ENCODE measurements around the gene SIK3. TPM values are rescaled to one million over a fixed set of nuclear protein-coding genes. Genes with fewer than 3 reads are reported as not detected.
"Not testable (repeated sequence)": the region's sequence is repeated elsewhere in the genome, so short reads cannot be mapped to it uniquely, and the experiment has no call there.

The SIK3 gene
- total RNA-seq, 2 donors from 2014 or later, result 37.2 to 43.5 TPM

DNA sequence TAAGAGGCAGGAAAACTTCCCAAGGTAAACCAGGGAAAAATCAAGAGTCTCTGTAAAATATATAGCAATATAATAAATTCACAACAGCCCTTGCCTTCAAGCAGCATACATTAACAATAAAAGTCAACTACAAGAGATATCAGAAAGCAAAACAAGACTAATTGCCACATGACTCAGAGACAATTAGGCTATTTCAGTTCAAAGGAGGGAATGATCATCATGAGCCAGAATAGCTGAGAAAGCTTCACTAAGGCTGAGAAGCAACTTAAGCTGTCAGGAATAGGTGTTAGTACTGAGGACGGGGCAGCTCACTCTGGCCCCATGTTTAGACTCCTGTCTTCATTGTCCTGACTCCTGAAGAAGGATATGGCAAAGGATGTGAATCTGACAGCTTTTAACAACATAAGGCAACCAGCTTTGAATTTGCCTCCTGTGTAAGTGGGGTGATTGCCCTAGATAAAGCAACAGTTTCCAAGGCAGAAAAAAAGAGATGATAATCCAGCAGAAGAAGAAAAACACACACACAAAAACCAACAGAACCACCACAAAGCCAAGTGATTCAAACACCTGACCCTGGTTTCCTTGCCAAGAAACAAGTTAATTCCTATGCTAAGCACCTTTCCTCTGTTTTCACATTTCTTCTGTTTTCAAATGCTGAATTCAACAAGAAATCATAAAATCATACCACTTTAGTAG lies 60.8 kb downstream of the SIK3 start:
- Histone ChIP-seq H3K27me3 (ENCODE audit: control insufficient read depth, insufficient read depth, low read length, poor library complexity, severe bottlenecking) (no peaks in the 10 kb centered on the region), H3K4me3 (ENCODE audit: low read length) (no peak overlapping the region), H3K27ac (ENCODE audit: low read depth, low read length) (no peak overlapping the region), H3K36me3 (ENCODE audit: control insufficient read depth, insufficient read depth, low read length) (no peaks in the 10 kb centered on the region), H3K4me1 (ENCODE audit: control insufficient read depth, insufficient read depth, low read length) (no peaks in the 10 kb centered on the region), H3K9me3 (ENCODE audit: control insufficient read depth, low read length) (no peaks in the 10 kb centered on the region), H3K9ac (ENCODE audit: extremely low read depth, low read length, poor library complexity, severe bottlenecking) (no peak overlapping the region)
- Mint-ChIP-seq H3K4me3 (no peak overlapping the region), H3K27me3 (ENCODE audit: insufficient read depth) (no peaks in the 10 kb centered on the region), H3K4me1 (peaks cover 17% of the 10 kb centered on the region), H3K36me3 (ENCODE audit: low read depth) (peaks cover 2% of the 10 kb centered on the region), H3K27ac (peak overlapping the region; percentile 59), H3K9me3 (no peaks in the 10 kb centered on the region)
- TF ChIP-seq, protein P1, sequence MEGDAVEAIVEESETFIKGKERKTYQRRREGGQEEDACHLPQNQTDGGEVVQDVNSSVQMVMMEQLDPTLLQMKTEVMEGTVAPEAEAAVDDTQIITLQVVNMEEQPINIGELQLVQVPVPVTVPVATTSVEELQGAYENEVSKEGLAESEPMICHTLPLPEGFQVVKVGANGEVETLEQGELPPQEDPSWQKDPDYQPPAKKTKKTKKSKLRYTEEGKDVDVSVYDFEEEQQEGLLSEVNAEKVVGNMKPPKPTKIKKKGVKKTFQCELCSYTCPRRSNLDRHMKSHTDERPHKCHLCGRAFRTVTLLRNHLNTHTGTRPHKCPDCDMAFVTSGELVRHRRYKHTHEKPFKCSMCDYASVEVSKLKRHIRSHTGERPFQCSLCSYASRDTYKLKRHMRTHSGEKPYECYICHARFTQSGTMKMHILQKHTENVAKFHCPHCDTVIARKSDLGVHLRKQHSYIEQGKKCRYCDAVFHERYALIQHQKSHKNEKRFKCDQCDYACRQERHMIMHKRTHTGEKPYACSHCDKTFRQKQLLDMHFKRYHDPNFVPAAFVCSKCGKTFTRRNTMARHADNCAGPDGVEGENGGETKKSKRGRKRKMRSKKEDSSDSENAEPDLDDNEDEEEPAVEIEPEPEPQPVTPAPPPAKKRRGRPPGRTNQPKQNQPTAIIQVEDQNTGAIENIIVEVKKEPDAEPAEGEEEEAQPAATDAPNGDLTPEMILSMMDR (conservative IDR thresholded peaks at IDR 0.05), result no peak
- no peak for DNase-seq
- 92 to 100% methylated on average over 1 of the region's 1 CpG for WGBS, 2 experiments (ENCODE audit: insufficient coverage in 1 of 2, insufficient read length in 1 of 2)

DNA sequence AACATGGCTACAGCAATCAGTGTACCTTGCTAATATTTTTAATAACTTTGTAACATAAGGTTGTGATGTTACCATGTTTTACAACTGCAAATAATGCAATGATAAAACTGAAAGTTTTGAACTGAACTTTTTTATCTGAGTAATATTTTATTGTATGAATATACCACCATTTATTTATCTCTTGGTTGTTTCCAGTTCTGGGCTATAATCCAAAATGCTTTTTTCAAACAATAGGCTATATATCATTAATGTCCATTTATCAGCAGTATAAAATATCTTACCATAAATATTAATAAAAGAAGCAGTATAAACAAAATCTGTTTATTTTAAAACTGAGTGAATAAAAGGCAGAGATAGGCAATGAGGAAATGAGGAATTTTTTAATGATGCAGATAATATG lies 63.3 kb downstream of the SIK3 start:
- Histone ChIP-seq H3K27ac (ENCODE audit: low read depth, low read length) (no peak overlapping the region), H3K9me3 (ENCODE audit: control insufficient read depth, low read length) (no peaks in the 10 kb centered on the region), H3K27me3 (ENCODE audit: control insufficient read depth, insufficient read depth, low read length, poor library complexity, severe bottlenecking) (no peaks in the 10 kb centered on the region), H3K36me3 (ENCODE audit: control insufficient read depth, insufficient read depth, low read length) (no peaks in the 10 kb centered on the region), H3K4me1 (ENCODE audit: control insufficient read depth, insufficient read depth, low read length) (no peaks in the 10 kb centered on the region), H3K4me3 (ENCODE audit: low read length) (no peak overlapping the region), H3K9ac (ENCODE audit: extremely low read depth, low read length, poor library complexity, severe bottlenecking) (no peak overlapping the region)
- TF ChIP-seq, protein P1 (conservative IDR thresholded peaks at IDR 0.05), result no peak
- Mint-ChIP-seq H3K4me3 (no peak overlapping the region), H3K4me1 (peaks cover 13% of the 10 kb centered on the region), H3K36me3 (ENCODE audit: low read depth) (peaks cover 2% of the 10 kb centered on the region), H3K9me3 (no peaks in the 10 kb centered on the region), H3K27ac (no peak overlapping the region), H3K27me3 (ENCODE audit: insufficient read depth) (no peaks in the 10 kb centered on the region)
- DNase-seq, result no peak

DNA sequence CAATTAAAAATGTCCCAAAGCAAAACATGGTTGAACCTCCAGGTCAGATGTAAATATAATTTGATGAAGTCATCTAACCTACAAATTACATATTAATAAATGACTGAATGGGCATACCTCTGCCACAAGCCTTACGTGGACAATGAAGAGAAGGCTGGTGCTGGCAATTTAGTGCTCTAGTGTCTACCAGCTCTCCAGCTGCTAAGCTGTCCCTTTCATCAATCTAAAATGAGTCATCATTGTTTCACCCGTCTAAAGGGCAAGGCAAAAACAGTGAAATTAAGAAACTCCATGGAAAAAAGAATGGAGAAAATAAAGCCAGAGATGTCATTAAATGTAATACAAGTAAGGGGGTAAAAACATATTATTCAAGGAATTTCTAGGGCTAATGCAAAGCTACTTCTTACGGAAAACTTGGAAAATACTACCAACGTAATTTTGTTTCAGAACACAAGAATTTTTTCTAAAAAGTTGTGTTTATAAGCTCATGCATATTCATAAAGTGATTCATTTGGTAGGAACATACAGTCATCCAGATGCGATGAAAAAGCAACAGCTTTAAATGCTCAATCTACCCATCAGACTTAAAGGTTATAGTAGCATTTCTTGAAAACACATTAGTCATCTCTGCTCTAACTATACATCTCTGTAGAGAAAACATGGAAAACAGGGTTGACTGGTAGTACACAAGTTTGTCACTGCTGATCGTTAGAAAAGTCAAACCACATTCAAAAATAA lies 71.5 kb downstream of the SIK3 start:
- H3K27me3 ChIP-seq (ENCODE audit: control insufficient read depth, insufficient read depth, low read length, poor library complexity, severe bottlenecking), result no peaks in the 10 kb centered on the region
- no peak overlapping the region for H3K27ac Mint-ChIP-seq
- 86 to 91% methylated on average over 3 to 6 of the region's 6 CpGs for WGBS, 2 experiments (ENCODE audit: insufficient coverage in 1 of 2, insufficient read length in 1 of 2)
- H3K4me1 Mint-ChIP-seq, result peaks cover 12% of the 10 kb centered on the region
- no peak overlapping the region for H3K9ac ChIP-seq (ENCODE audit: extremely low read depth, low read length, poor library complexity, severe bottlenecking)
- H3K9me3 Mint-ChIP-seq, result no peaks in the 10 kb centered on the region
- no peaks in the 10 kb centered on the region for H3K36me3 Mint-ChIP-seq (ENCODE audit: low read depth)
- H3K36me3 ChIP-seq (ENCODE audit: control insufficient read depth, insufficient read depth, low read length), result no peaks in the 10 kb centered on the region
- peaks cover 2% of the 10 kb centered on the region for H3K4me1 ChIP-seq (ENCODE audit: control insufficient read depth, insufficient read depth, low read length)
- no peak overlapping the region for H3K4me3 ChIP-seq (ENCODE audit: low read length)
- H3K27me3 Mint-ChIP-seq (ENCODE audit: insufficient read depth), result no peaks in the 10 kb centered on the region
- H3K27ac ChIP-seq (ENCODE audit: low read depth, low read length), result no peak overlapping the region
- DNase-seq, result no peak
- H3K9me3 ChIP-seq (ENCODE audit: control insufficient read depth, low read length), result no peaks in the 10 kb centered on the region
- no peak overlapping the region for H3K4me3 Mint-ChIP-seq
- TF ChIP-seq, protein P1 (conservative IDR thresholded peaks at IDR 0.05), result no peak

DNA sequence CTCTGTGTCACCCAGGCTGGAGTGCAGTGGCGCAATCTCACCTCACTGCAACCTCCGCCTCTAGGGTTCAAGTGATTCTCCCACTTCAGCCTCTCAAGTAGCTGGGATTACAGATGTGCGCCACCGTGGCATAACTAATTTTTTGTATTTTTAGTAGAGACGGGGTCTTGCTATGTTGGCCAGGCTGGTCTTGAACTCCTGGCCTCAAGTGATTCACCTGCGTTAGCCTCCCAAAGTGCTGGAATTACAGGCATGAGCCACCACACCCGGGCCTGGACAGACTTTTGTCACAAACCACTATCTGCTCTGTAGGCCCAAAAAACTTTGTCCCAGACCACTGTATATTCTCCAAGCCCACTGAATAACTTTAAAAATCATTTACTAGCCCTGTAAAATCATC lies 74.5 kb downstream of the SIK3 start:
- H3K4me1 Mint-ChIP-seq, result peaks cover 33% of the 10 kb centered on the region
- not testable (repeated sequence) for H3K27me3 Mint-ChIP-seq (ENCODE audit: insufficient read depth)

More for the DNA sequence above, 74.5 kb downstream of the SIK3 start:
- H3K27ac Mint-ChIP-seq; H3K4me3 Mint-ChIP-seq; H3K9me3 Mint-ChIP-seq; H3K27ac ChIP-seq (ENCODE audit: low read depth, low read length); H3K36me3 Mint-ChIP-seq (ENCODE audit: low read depth); H3K36me3 ChIP-seq (ENCODE audit: control insufficient read depth, insufficient read depth, low read length); H3K4me1 ChIP-seq (ENCODE audit: control insufficient read depth, insufficient read depth, low read length); H3K27me3 ChIP-seq (ENCODE audit: control insufficient read depth, insufficient read depth, low read length, poor library complexity, severe bottlenecking); H3K9ac ChIP-seq (ENCODE audit: extremely low read depth, low read length, poor library complexity, severe bottlenecking); H3K9me3 ChIP-seq (ENCODE audit: control insufficient read depth, low read length); DNase-seq; H3K4me3 ChIP-seq (ENCODE audit: low read length): not testable (repeated sequence)
- 95 to 97% methylated on average over 7 of the region's 7 CpGs for WGBS, 2 experiments (ENCODE audit: insufficient coverage in 1 of 2, insufficient read length in 1 of 2)
